Measurements from ENCODE around the gene TPI1. TPM values are rescaled to one million over a fixed set of nuclear protein-coding genes. Genes with fewer than 3 reads are reported as not detected.

Gene TPI1
- total RNA-seq, 2 donors from 2014 or later: 404 to 443 TPM

GRCh38 chr12:6834873-6835272 is 32.5 kb upstream of the TPI1 start:
- no peaks in the 10 kb centered on the region for H3K4me1 ChIP-seq (replicated peaks)
- H3K27me3 ChIP-seq (replicated peaks; ENCODE audit: insufficient read depth): no peaks in the 10 kb centered on the region
- 66% methylated on average over 5 of the region's 5 CpGs for WGBS
- peaks cover 0 to 4% of the 10 kb centered on the region in 2 donors for H3K36me3 ChIP-seq
- no peak overlapping the region for H3K27ac ChIP-seq
- TF ChIP-seq POLR2AphosphoS5 (IDR thresholded peaks at IDR 0.05) (no peak), CTCF (IDR thresholded peaks at IDR 0.05) (no peak), POLR2A (IDR thresholded peaks at IDR 0.05) (no peak)
- no peak overlapping the region for H3K4me3 ChIP-seq
- no peak for DNase-seq (ENCODE audit: low spot score)
- intact Hi-C loops (cut with DNase I): no loop called here
- no peaks in the 10 kb centered on the region for H3K9me3 ChIP-seq

GRCh38 chr12:6836851-6837250 is 30.5 kb upstream of the TPI1 start:
- no peak for DNase-seq (ENCODE audit: low spot score)
- H3K27ac ChIP-seq: no peak overlapping the region
- 90% methylated on average over 15 of the region's 16 CpGs for WGBS
- H3K27me3 ChIP-seq (replicated peaks; ENCODE audit: insufficient read depth): no peaks in the 10 kb centered on the region
- peaks cover 0 to 4% of the 10 kb centered on the region in 2 donors for H3K36me3 ChIP-seq
- H3K9me3 ChIP-seq: no peaks in the 10 kb centered on the region
- no peak overlapping the region for H3K4me3 ChIP-seq
- intact Hi-C loops (cut with DNase I): no loop called here
- no peak for TF ChIP-seq POLR2A (IDR thresholded peaks at IDR 0.05)
- no peak for TF ChIP-seq POLR2AphosphoS5 (IDR thresholded peaks at IDR 0.05)
- no peak for TF ChIP-seq CTCF (IDR thresholded peaks at IDR 0.05)
- H3K4me1 ChIP-seq (replicated peaks): no peaks in the 10 kb centered on the region

GRCh38 chr12:6837370-6838060 is 29.8 kb upstream of the TPI1 start:
- DNase-seq (ENCODE audit: low spot score): no peak
- TF ChIP-seq POLR2A (IDR thresholded peaks at IDR 0.05): no peak
- TF ChIP-seq POLR2AphosphoS5 (IDR thresholded peaks at IDR 0.05): no peak
- no peak for TF ChIP-seq CTCF (IDR thresholded peaks at IDR 0.05)
- H3K9me3 ChIP-seq: no peaks in the 10 kb centered on the region
- intact Hi-C loops (cut with DNase I): no loop called here
- H3K4me1 ChIP-seq (replicated peaks): no peaks in the 10 kb centered on the region
- WGBS: 88% methylated on average over 25 of the region's 26 CpGs
- H3K4me3 ChIP-seq: no peak overlapping the region
- peaks cover 0 to 4% of the 10 kb centered on the region in 2 donors for H3K36me3 ChIP-seq
- no peaks in the 10 kb centered on the region for H3K27me3 ChIP-seq (replicated peaks; ENCODE audit: insufficient read depth)
- H3K27ac ChIP-seq: no peak overlapping the region

- Histone ChIP-seq H3K4me1 (replicated peaks) (no peaks in the 10 kb centered on the region), H3K27ac (no peak overlapping the region), H3K36me3 (peaks cover 0 to 4% of the 10 kb centered on the region in 2 donors), H3K9me3 (no peaks in the 10 kb centered on the region), H3K4me3 (no peak overlapping the region), H3K27me3 (replicated peaks; ENCODE audit: insufficient read depth) (no peaks in the 10 kb centered on the region)
- DNase-seq (ENCODE audit: low spot score): no peak
- 92% methylated on average over 16 of the region's 16 CpGs for WGBS
- TF ChIP-seq CTCF (IDR thresholded peaks at IDR 0.05) (no peak), POLR2AphosphoS5 (IDR thresholded peaks at IDR 0.05) (no peak), POLR2A (IDR thresholded peaks at IDR 0.05) (no peak)
- intact Hi-C loops (cut with DNase I): no loop called here
These were observed 28.5 kb upstream of the TPI1 start for GRCh38 chr12:6838854-6839253.

All from prostate gland (tissue), 2 donors.